ENCODE measurements around the gene APOBEC4. TPM values are rescaled to one million over a fixed set of nuclear protein-coding genes. Genes with fewer than 3 reads are reported as not detected.

APOBEC4 gene
- total RNA-seq, 2 experiments from 2014 or later: not detected

GRCh38 chr1:183697814-183698590 is 44.9 kb upstream of the APOBEC4 start:
- no peak overlapping the region for H3K27ac Mint-ChIP-seq
- POLR2A ChIA-PET: no interaction called here
- ATAC-seq: peak; percentile 51
- TF ChIP-seq CTCF (IDR thresholded peaks at IDR 0.05): no peak
- no peaks in the 10 kb centered on the region for H3K27me3 Mint-ChIP-seq
- no peaks in the 10 kb centered on the region for H3K9me3 Mint-ChIP-seq
- peaks cover 13% of the 10 kb centered on the region for H3K4me1 Mint-ChIP-seq (ENCODE audit: low read depth)
- no peak overlapping the region for H3K4me3 Mint-ChIP-seq
- intact Hi-C loops (cut with micrococcal nuclease): no loop called here
- peak; percentile 4 for DNase-seq
- H3K36me3 Mint-ChIP-seq (ENCODE audit: low read depth): peaks cover 2% of the 10 kb centered on the region
- CTCF ChIA-PET: no interaction called here

GRCh38 chr1:183696981-183697380 is 43.9 kb upstream of the APOBEC4 start:
- no peak for DNase-seq
- no peak overlapping the region for H3K27ac Mint-ChIP-seq
- no peaks in the 10 kb centered on the region for H3K9me3 Mint-ChIP-seq

GRCh38 chr1:183694755-183695154 is 41.6 kb upstream of the APOBEC4 start:
- peaks cover 1% of the 10 kb centered on the region for H3K27me3 Mint-ChIP-seq
- TF ChIP-seq CTCF (IDR thresholded peaks at IDR 0.05): no peak
- no peaks in the 10 kb centered on the region for H3K9me3 Mint-ChIP-seq
- H3K36me3 Mint-ChIP-seq (ENCODE audit: low read depth): no peaks in the 10 kb centered on the region
- CTCF ChIA-PET: interaction anchor here (0.9 to 3.7 kb wide), 5 partner anchors 10 to 221 kb away, joined by 3 to 39 read pairs (median 4); no protein-coding TSS in a partner anchor
- POLR2A ChIA-PET: no interaction called here
- no peak overlapping the region for H3K4me3 Mint-ChIP-seq
- DNase-seq: no peak
- ATAC-seq: no peak
- intact Hi-C loops (cut with micrococcal nuclease): no loop called here
- H3K27ac Mint-ChIP-seq: no peak overlapping the region
- H3K4me1 Mint-ChIP-seq (ENCODE audit: low read depth): peaks cover 17% of the 10 kb centered on the region

More at GRCh38 chr1:183696981-183697380, 43.9 kb upstream of the APOBEC4 start:
- intact Hi-C loops (cut with micrococcal nuclease): no loop called here
- H3K36me3 Mint-ChIP-seq (ENCODE audit: low read depth): peaks cover 2% of the 10 kb centered on the region
- no peak overlapping the region for H3K4me3 Mint-ChIP-seq
- POLR2A ChIA-PET: no interaction called here
- no peaks in the 10 kb centered on the region for H3K27me3 Mint-ChIP-seq
- CTCF ChIA-PET: interaction anchor here (3.6 kb wide), 1 partner anchor 12 kb away, joined by 39 read pairs; no protein-coding TSS in a partner anchor
- H3K4me1 Mint-ChIP-seq (ENCODE audit: low read depth): peaks cover 13% of the 10 kb centered on the region
- ATAC-seq: no peak
- TF ChIP-seq CTCF (IDR thresholded peaks at IDR 0.05): no peak

- DNase-seq: no peak
- Mint-ChIP-seq H3K36me3 (ENCODE audit: low read depth) (no peaks in the 10 kb centered on the region), H3K9me3 (no peaks in the 10 kb centered on the region), H3K4me1 (ENCODE audit: low read depth) (peaks cover 19% of the 10 kb centered on the region), H3K4me3 (no peak overlapping the region), H3K27me3 (peaks cover 1% of the 10 kb centered on the region), H3K27ac (no peak overlapping the region)
- no peak for TF ChIP-seq CTCF (IDR thresholded peaks at IDR 0.05)
- ATAC-seq: no peak
- intact Hi-C loops (cut with micrococcal nuclease): no loop called here
- ChIA-PET POLR2A (no interaction called here), CTCF (interaction anchor here (0.9 to 3.7 kb wide), 5 partner anchors 9 to 222 kb away, joined by 3 to 39 read pairs (median 4); no protein-coding TSS in a partner anchor)
Observed at GRCh38 chr1:183694066-183694465, 41.0 kb upstream of the APOBEC4 start.

GRCh38 chr1:183693521-183693920 is 40.4 kb upstream of the APOBEC4 start:
- no peaks in the 10 kb centered on the region for H3K36me3 Mint-ChIP-seq (ENCODE audit: low read depth)
- DNase-seq (no peak), ATAC-seq (no peak)
- peaks cover 15% of the 10 kb centered on the region for H3K4me1 Mint-ChIP-seq (ENCODE audit: low read depth)
- no peaks in the 10 kb centered on the region for H3K9me3 Mint-ChIP-seq
- no peak overlapping the region for H3K27ac Mint-ChIP-seq
- POLR2A ChIA-PET: no interaction called here
- H3K27me3 Mint-ChIP-seq: peaks cover 1% of the 10 kb centered on the region
- CTCF ChIA-PET: interaction anchor here (3.6 to 3.7 kb wide), 2 partner anchors 9 to 38 kb away, joined by 21 to 39 read pairs; no protein-coding TSS in a partner anchor
- intact Hi-C loops (cut with micrococcal nuclease): no loop called here
- H3K4me3 Mint-ChIP-seq: no peak overlapping the region
- TF ChIP-seq CTCF (IDR thresholded peaks at IDR 0.05): no peak
